Measurements from ENCODE around the gene KAZN.
"Not testable (repeated sequence)": the region's sequence is repeated elsewhere in the genome, so short reads cannot be mapped to it uniquely, and the experiment has no call there.

KAZN gene

GRCh38 chr1:15115542-15116330, 517.3 kb downstream of the KAZN start:
- no peak for DNase-seq (ENCODE audit: low spot score)

GRCh38 chr1:15116966-15117365, 518.5 kb downstream of the KAZN start:
- DNase-seq (ENCODE audit: low spot score): no peak

- no peak for DNase-seq (ENCODE audit: low spot score)
Observed at GRCh38 chr1:15117671-15118325, 519.3 kb downstream of the KAZN start.

GRCh38 chr1:15118579-15118978, 520.1 kb downstream of the KAZN start:
- no peak for DNase-seq (ENCODE audit: low spot score)

- no peak for DNase-seq (ENCODE audit: low spot score)
Observed at GRCh38 chr1:15120251-15120945, 521.9 kb downstream of the KAZN start.

GRCh38 chr1:15122331-15122730, 523.8 kb downstream of the KAZN start:
- DNase-seq (ENCODE audit: low spot score): no peak

- DNase-seq (ENCODE audit: low spot score): no peak
Observed at GRCh38 chr1:15123270-15123669, 524.8 kb downstream of the KAZN start.

- no peak for DNase-seq (ENCODE audit: low spot score)
Observed at GRCh38 chr1:15123925-15124324, 525.4 kb downstream of the KAZN start.

- no peak for DNase-seq (ENCODE audit: low spot score)
Observed at GRCh38 chr1:15124362-15125100, 526.0 kb downstream of the KAZN start.

- no peak for DNase-seq (ENCODE audit: low spot score)
Observed at GRCh38 chr1:15125101-15125745, 526.7 kb downstream of the KAZN start.

GRCh38 chr1:15128077-15128476, 529.6 kb downstream of the KAZN start:
- no peak for DNase-seq (ENCODE audit: low spot score)

- DNase-seq (ENCODE audit: low spot score): peak; percentile 87
Observed at GRCh38 chr1:15128520-15129313, 530.2 kb downstream of the KAZN start.

GRCh38 chr1:15129944-15130343, 531.5 kb downstream of the KAZN start:
- no peak for DNase-seq (ENCODE audit: low spot score)

GRCh38 chr1:15130607-15131006, 532.1 kb downstream of the KAZN start:
- no peak for DNase-seq (ENCODE audit: low spot score)

GRCh38 chr1:15132965-15133364, 534.5 kb downstream of the KAZN start:
- no peak for DNase-seq (ENCODE audit: low spot score)

- no peak for DNase-seq (ENCODE audit: low spot score)
Observed at GRCh38 chr1:15134285-15134684, 535.8 kb downstream of the KAZN start.

- DNase-seq (ENCODE audit: low spot score): not testable (repeated sequence)
Observed at GRCh38 chr1:15135604-15136003, 537.1 kb downstream of the KAZN start.

- DNase-seq (ENCODE audit: low spot score): no peak
Observed at GRCh38 chr1:15137809-15138208, 539.3 kb downstream of the KAZN start.

GRCh38 chr1:15139654-15140350, 541.3 kb downstream of the KAZN start:
- no peak for DNase-seq (ENCODE audit: low spot score)

GRCh38 chr1:15141935-15142539, 543.6 kb downstream of the KAZN start:
- DNase-seq (ENCODE audit: low spot score): no peak
